C1 segment of cervical spinal cord (tissue), 14 donors: ENCODE results near the gene CARD10.

Source experiments
- DNase-seq, 14 donors: peaks; one replicate each; lab custom pipeline; 2025; lab: John Stamatoyannopoulos, UW

The CARD10 gene, protein sequence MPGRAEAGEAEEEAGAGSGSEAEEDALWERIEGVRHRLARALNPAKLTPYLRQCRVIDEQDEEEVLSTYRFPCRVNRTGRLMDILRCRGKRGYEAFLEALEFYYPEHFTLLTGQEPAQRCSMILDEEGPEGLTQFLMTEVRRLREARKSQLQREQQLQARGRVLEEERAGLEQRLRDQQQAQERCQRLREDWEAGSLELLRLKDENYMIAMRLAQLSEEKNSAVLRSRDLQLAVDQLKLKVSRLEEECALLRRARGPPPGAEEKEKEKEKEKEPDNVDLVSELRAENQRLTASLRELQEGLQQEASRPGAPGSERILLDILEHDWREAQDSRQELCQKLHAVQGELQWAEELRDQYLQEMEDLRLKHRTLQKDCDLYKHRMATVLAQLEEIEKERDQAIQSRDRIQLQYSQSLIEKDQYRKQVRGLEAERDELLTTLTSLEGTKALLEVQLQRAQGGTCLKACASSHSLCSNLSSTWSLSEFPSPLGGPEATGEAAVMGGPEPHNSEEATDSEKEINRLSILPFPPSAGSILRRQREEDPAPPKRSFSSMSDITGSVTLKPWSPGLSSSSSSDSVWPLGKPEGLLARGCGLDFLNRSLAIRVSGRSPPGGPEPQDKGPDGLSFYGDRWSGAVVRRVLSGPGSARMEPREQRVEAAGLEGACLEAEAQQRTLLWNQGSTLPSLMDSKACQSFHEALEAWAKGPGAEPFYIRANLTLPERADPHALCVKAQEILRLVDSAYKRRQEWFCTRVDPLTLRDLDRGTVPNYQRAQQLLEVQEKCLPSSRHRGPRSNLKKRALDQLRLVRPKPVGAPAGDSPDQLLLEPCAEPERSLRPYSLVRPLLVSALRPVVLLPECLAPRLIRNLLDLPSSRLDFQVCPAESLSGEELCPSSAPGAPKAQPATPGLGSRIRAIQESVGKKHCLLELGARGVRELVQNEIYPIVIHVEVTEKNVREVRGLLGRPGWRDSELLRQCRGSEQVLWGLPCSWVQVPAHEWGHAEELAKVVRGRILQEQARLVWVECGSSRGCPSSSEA

DNA sequence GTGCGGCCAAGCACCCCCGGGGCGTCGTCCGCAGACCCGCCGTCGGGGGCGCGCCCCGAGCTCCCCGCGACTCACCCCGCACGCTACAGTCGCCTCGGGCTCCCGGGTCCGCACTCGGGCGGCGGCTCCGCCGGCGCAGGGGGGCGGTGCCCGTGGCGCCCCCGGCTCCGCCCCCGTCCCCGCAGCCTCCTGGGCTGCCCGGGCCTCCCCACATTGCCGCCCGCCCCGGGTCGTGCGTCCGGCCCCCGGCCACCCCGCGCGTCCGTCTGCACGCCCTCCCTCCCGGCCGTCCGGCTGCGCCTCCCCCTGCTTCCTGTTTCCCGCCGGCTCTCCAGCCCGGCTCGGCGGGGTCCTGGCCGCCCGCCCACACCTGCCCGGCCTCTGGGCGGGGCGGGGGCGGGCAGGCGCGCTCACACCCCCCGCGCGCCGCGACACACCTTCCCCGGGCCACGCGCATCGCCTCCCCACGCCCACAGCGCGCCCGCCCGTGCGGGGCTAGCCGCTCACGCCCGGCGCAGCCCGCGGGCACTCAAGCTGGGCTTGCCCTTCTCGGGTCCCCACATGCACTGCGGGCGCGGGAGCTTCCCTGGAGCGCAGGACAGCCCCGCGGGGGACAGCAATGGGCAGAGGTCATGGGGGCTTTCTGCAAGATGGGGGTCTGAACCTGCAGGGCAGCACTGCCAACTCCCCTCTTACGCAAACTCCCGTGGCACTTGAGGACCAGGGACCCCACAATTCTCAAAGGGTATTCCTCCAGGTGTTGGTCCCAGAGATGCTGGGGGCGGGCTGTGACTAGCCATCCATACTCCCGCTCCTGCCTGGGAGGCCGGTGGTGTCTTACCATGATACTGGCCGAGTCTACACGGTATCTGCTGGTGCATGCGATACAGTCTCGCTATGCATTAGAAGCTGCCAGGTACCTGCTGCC, at the start of gene CARD10:
TSS of gene CARD10 (minus strand) at position 148 of the 928 bp plus-strand sequence. CDS start 215 bp downstream, outside the sequence.
- no peak for DNase-seq

DNA sequence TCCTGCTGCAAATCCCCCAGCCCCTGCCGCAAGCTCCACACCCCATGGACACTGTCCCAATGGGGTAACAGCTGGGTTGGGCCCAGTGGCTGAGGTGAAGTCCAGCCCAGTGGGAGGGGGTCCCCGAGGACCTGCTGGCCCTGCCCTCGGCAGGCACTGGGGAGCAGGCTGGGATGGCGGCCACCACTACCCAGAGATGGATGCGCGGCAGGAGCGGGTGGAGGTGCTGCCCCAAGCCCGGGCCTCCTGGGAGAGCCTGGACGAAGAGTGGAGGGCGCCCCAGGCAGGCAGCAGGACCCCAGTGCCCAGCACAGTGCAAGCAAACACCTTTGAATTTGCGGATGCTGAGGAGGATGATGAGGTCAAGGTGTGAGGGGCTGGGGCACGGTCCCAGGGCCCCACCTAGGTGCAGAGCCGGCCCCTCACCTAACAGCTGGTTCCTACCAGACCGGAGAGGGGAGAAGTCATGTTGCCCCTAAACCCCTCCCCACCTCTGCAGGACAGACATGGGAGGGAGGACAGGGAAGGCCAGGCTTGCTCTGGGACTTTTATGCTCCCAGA, 49.3 kb upstream of the CARD10 start:
- DNase-seq, result peak in 1 of 14 donors; percentile 63

DNA sequence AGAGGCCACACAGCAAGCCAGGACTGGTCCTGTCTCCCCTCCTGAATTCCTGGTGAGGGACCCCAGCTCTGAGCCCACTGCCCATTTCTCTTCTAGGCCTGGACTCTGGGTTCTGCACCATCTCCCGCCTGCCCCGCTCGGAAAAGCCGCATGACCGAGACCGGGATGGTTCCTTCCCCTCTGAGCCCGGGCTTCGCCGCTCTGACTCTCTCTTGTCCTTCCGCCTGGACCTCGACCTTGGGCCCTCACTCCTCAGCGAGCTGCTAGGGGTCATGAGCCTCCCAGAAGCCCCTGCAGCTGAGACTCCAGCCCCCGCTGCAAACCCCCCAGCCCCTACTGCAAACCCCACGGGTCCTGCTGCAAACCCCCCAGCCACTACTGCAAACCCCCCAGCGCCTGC, 48.8 kb upstream of the CARD10 start:
- DNase-seq, result no peak

DNA sequence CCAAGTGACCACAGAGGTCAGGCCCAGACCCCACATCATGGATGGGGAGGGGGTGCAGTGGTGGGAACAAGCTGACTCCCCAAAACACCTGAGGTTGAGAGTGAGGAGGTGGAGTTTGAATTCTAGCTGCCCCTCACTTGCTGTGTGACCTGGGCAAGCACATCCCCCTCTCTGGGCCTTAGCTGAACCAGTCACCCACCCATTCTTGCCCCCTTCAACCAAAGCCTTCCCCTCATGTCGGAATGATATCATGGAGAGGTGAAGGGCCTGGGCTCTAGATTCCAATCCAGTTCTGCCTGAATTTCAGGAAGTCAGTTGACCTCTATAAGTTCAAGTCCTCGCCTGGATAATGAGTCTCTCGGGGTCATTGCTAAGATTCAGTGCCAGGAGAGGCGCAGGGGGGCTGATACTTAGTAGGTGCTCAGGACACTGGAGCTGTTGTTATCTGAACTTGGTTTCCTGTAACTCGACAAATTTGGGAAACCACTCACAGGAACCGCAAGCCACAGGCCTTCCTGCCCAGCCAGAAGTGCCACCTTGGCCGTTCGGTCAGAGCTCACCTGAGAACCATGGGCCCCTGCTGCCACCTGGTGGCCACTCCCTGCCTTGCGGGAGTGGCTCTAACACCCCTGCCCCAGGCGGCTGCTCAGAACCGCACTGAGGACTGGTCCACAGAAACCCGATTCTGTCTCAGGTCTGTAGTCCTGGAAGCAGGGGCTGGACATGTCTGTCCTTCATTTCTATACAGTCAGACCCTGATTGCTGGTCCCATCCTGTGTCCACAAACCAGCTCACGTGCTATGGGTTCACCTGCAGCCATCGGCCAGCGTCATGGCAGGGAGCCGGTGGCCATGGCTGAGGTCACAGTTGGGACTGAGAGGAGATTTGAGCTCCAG, 47.9 kb upstream of the CARD10 start:
- peak in 12 of 14 donors; percentile 13 to 74 (median 54) for DNase-seq

DNA sequence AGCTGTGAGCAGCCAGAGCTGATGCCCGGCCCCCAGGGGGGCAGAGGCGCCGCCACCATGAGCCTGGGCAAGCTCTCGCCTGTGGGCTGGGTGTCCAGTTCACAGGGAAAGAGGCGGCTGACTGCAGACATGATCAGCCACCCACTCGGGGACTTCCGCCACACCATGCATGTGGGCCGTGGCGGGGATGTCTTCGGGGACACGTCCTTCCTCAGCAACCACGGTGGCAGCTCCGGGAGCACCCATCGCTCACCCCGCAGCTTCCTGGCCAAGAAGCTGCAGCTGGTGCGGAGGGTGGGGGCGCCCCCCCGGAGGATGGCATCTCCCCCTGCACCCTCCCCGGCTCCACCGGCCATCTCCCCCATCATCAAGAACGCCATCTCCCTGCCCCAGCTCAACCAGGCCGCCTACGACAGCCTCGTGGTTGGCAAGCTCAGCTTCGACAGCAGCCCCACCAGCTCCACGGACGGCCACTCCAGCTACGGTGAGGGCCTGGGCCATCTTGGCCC, 47.2 kb upstream of the CARD10 start:
- peak in 4 of 14 donors; percentile 28 to 70 (median 38) for DNase-seq

DNA sequence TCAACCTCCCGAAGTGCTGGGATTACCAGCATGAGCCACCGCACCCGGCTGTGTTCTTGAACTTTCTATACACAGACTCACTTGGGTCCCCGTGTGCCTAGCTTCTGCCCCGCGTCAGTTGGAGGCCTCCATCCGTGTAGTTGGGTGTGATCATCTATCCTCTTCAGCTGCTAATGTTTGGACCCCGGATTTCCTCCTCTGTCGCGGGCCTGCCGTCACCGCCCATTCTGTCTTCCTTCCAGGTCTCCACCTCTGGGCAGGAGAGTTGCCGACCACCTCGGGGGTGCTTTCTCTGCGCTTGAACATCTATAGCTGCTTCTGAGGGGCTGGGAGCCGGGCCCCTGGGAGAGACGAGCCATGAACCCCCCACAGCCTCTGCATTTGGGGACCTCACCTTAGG, 46.6 kb upstream of the CARD10 start:
- DNase-seq, result no peak

DNA sequence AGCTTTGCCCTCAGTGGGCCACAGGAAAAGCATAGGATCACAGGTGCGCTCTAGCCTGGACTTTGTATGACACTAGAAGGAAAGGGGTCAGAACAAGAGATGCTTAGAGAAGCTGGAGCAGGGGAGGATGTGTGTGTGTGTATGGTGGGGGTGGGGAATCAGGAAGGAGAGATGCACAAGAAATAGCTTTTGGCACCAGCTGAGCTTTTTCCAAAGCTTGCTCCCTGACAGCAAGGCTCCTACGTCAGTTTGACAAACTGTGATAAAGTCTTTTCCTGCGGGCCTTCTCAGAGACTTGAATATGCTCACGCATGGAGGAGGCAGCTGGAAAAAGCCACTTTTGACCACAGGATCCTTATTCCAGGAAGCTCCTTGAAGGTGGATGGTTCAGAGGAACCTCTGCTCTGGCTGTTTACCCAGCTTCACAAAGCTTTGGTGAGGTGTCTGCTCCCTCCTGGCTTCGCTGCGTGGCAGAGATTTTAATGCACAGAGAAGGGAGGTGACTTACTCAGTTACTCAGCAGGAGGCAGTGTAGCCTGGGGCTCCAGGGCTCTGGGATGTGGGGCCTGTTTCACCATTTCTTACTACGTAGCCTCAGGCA, 45.0 kb upstream of the CARD10 start:
- peak in 3 of 14 donors; percentile 22 to 62 (median 60) for DNase-seq

DNA sequence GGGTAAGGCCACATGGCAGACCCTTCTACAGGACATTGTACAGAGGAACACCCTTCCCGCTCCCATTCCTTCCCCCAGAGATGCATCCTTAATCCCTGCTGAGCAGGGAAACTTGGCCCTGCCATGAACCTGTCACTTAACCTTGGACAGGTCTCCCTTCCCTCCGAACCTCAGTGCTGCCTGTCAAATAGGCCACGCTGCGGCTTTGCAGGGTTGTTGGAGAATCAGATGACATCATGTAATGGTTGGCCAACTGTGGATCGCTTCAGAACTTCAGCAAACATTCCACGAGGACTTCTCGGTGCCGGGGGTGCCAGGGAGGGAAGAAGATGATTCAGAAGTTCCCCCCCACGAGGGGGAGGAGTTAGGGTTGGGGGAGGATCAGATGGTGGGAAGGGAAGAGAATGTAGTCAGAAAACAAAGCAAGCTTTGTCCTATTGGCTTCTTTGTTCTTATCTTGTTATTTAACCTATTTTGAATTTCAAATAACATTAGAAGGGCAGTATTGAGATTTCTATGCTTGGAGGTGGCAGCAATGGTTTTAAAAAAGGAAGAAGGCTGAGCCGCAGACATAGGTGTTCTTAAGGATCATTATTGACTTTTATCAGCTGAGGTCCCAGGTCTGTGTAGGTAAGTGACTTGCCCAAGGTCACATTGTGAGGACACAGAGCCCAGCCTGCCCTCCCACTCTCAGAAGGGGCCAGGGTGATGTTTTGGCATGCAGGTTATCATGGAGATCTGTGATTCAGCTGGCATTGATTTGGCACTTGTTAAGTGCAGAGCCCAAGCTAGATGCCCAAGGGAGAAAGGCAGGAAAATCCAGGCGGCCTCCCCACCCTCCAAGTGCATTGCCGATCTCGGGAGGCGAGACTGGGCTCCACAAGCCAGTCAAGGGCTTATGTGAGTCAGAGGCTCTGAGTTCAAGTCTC, 44.2 kb upstream of the CARD10 start:
- DNase-seq, result peak in 12 of 14 donors; percentile 11 to 88 (median 78)

DNA sequence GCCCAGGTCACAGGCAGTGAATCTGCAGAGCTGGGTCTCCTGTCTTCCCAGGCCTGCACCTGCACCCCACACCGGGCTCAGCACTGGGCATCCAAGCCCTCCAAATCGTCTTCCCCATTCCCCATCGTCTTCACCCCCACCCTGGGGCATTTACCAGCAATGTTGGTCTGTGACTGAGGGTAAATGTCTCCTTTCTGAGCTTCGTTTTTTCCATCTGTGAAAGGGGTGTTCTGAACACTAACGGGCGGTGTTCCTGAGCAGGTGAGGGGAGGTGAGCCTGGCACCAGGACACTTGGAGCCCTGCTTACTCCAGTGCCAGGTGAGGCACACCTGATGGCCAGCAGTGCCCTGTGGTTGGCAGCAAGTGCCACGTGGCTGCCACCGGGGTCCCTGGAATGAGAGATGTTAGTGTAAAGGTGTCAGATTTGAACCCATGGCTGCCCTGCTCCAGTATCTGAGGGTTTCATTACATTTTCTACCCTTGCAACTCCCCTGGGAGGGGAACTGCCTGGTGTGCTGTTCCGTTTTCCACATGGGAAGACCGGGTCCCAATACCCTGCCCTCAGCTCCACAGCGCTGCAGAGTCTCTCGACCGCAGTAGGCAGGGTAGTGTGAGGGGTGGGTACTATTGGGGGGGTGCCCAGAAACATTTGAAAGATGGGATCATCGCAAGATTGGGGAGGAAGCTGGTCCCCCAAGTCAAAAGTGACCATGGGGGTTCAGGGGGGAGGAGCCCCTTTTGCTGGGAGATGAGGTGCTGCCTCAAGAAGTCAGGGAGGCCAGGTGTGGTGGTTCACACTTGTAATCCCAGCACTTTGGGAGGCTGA, 43.0 kb upstream of the CARD10 start:
- DNase-seq, result peak in 1 of 14 donors; percentile 52

DNA sequence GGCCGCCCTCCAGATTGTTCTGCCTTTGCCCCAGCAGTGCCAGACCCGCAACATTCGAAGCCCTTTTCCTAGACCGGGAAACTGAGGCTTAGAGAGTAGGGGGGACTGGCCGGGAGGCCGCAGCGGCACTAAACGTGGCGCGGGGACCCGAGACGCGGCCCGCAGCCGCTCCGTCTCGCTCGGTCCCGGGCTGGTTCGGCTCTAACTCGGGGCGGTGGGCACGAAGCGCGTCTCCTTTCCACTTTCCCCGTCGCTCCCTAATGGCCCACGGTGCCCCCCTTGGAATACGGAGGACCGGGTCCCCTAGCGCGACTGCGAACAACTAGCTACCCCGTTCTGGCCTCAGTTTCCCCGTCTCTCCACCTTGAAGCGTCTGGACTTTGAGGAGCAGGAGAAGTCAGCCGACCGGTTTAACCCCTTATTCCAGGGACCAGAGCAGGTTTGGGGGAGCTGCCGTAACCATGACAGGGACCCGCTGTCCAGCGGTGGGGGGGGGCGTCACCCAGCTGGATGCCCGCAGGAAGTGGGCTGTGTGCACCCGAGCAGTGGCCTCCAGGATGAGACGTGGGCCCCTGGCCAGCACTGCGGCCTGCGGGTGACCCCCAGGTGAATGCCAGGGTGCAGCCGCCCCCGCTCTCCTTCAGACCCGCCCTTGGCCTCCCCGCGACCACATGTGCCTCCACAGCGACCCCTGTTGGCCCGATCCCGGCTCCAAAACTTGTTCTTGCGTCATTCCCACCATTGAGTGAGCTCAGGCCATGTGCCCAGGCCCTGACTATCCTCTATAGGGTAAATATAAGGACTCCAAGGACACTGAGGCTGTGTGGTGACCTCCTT, 42.2 kb upstream of the CARD10 start:
- peak in 12 of 14 donors; percentile 50 to 90 (median 84) for DNase-seq

DNA sequence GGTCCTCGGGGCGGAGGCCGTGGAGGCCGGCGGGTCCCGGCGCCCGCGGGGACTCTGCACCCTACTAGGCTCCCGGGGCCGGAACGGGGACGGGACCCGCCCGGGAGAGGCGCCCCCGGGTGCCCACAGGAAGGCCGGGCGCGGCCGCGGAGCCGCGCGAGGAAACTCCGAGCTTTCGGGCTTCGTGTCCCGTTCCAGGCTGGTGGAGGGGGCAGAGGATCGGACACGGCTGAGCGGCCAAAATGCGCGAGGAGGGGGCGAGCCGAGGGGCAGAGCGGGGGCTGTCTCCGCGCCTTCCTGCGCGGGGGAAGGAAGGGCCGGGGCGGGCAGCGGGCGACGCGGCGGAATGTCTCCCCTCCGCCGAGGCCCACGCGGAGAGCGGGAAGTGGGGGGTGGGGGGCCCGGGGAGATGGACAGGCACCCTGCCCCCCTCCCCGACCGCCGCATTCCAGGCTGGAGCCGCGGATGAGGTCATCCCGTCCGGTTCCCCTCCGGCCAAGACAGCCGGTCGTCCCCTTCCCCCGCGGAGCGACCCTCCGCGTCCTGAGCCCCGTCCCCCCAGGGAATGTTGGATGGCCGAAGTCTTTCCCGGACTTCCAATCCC, 41.5 kb upstream of the CARD10 start:
- DNase-seq, result peak in 4 of 14 donors; percentile 40 to 79 (median 67)

DNA sequence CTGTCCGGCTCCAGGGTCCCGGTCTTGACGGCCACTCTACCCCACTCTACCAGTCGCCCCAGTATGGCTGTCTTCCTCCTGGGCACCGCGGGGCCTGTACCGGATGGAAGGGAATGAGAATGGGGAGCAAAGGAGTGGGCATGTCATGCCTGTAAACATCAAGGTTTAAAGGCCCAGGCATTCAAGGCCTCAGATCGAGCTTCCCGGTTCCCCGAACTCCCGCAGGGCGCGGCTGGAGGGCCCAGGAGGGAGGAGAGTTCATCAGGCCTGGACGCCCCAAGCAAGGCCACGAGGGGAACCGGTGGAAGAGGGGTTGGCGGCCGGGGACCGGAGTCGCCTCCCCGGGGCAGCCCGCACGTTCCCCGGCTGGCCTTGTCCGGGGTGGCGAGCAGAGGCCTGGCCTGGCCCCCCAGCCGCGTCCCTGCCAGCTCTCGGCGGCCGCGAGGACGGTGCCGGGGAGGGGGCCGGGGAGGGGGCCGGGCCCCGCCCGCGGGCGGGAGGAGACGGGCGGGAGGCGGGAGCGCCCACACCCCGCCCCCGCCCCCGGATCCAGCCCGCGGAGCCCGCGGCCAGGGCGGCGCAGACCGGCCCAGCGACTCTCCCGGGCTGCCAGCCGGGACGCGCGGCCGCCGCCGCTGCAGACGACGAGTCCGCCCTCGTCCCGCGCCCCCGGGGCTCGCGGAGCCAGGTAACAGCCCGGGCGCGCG, 40.8 kb upstream of the CARD10 start, which contains the start of gene CDC42EP1:
TSS of gene CDC42EP1 (plus strand) at position 580 of the 707 bp plus-strand sequence. CDS start 5,870 bp downstream, outside the sequence.
- peak in 10 of 14 donors; percentile 54 to 88 (median 62) for DNase-seq

DNA sequence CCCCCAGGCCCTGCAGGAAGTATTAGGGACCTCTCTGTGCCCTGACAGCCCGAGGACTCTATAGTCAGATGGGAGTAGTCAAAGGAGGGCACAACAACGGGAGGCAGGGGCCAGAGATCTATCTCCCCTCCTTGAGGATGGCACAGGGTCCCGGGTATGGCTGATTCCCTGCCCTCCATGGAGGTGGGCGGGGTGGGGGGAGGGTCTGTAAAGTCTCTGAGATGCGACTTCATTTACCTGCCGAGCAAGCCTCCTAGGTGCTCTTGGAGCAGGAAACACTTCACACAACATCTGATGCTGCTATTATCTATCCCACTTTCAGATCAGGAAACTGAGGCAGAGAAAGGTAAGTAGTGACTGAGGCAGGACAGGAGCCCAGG, 40.3 kb upstream of the CARD10 start:
- DNase-seq, result no peak

DNA sequence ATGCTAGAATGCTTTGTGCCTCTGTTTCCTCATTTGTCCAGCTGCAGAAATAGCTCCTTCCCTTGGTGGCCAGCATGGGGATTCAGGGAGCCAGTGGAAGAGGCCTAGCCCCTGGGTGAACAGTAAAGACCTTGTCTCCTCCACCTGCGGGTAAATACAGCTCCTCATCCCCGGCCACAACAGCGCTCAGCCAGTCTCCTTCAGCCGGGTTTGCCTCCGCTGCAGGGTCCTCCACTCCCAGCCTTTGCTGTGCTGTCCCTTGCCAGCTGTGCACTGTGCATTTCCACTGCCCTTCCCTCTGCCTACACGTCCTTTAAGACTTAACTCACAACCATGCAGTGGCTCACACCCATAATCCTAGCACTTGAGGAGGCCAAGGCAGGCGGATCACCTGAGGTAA, 39.6 kb upstream of the CARD10 start:
- no peak for DNase-seq
